ENCODE measurements around the gene NSMF.

The NSMF gene

GRCh38 chr9:137459152-137459600 lies at the start of gene NSMF:
TSS of gene NSMF (minus strand) at chr9:137459334. CDS start at chr9:137459102, 232 bp downstream.
- no peak for TF ChIP-seq CTCF (IDR thresholded peaks at IDR 0.05)

GRCh38 chr9:137506702-137507171 lies 47.6 kb upstream of the NSMF start:
- TF ChIP-seq CTCF (IDR thresholded peaks at IDR 0.05): no peak

GRCh38 chr9:137506274-137506673 lies 47.1 kb upstream of the NSMF start:
- TF ChIP-seq CTCF (IDR thresholded peaks at IDR 0.05): no peak

GRCh38 chr9:137505421-137506140 lies 46.4 kb upstream of the NSMF start:
- no peak for TF ChIP-seq CTCF (IDR thresholded peaks at IDR 0.05)

- no peak for TF ChIP-seq CTCF (IDR thresholded peaks at IDR 0.05)
Measured at GRCh38 chr9:137504432-137504777, 45.3 kb upstream of the NSMF start.

- no peak for TF ChIP-seq CTCF (IDR thresholded peaks at IDR 0.05)
Measured at GRCh38 chr9:137502008-137502911, 43.1 kb upstream of the NSMF start.

GRCh38 chr9:137501457-137501856 lies 42.3 kb upstream of the NSMF start:
- TF ChIP-seq CTCF (IDR thresholded peaks at IDR 0.05): no peak
